GM18951 (cell line): ENCODE results near the gene PRPH2.

Experiments
- POLR2A ChIP-seq: IDR thresholded peaks from 4 replicates; pipeline ENCODE4 v1.6.1; 2011; ENCODE audit warnings: mild to moderate bottlenecking; ENCODE audit not compliant: insufficient read length, insufficient read depth; ENCODE audit errors: extremely low read depth
- in situ Hi-C: fragments of 300-500 bp; cut with MboI; formaldehyde crosslinking; loops from one replicate; pipeline ENCODE4 v1.12.0; 2022; ENCODE audit warnings: low sequenced_read_pairs, mixed read lengths, inconsistent platforms; ENCODE audit not compliant: unreplicated experiment

The PRPH2 gene

GRCh38 chr6:42661540-42662153 lies 60.8 kb downstream of the PRPH2 start:
- no peak for TF ChIP-seq POLR2A
- in situ Hi-C loops, result loop anchor here (10.0 kb wide), 1 partner anchor 213 kb away; the partner anchor contains the start of gene RPL7L1

- TF ChIP-seq POLR2A, result no peak
- in situ Hi-C loops, result loop anchor here (10.0 kb wide), 1 partner anchor 215 kb away; the partner anchor contains the start of gene RPL7L1
Observed at GRCh38 chr6:42659806-42660205, 62.6 kb downstream of the PRPH2 start.

- in situ Hi-C loops, result no loop called here
- no peak for TF ChIP-seq POLR2A
Observed at GRCh38 chr6:42653851-42654250, 68.5 kb downstream of the PRPH2 start.

GRCh38 chr6:42652024-42652746 lies 70.2 kb downstream of the PRPH2 start:
- in situ Hi-C loops, result no loop called here
- TF ChIP-seq POLR2A, result no peak
